HepG2 (cell line): ENCODE measurements around the gene RTBDN. TPM values are rescaled to one million over a fixed set of nuclear protein-coding genes. Genes with fewer than 3 reads are reported as not detected.

Experiments used
- BRCA1 ChIP-seq: sonication (generic); formaldehyde crosslinking; IDR thresholded peaks from 2 replicates; pipeline ENCODE4 v1.4.0; 2020; ENCODE audit warnings: missing genetic modification reagents
- CBX1 ChIP-seq: IDR thresholded peaks from one replicate; pipeline ENCODE4 v1.6.1; 2016; ENCODE audit warnings: antibody characterized with exemption, low read depth
- CBX2 ChIP-seq, 2 experiments: fragments of 200-600 bp in 1 of 2; sonication (generic); formaldehyde crosslinking in 1 of 2; IDR thresholded peaks; 2 replicates each; pipeline versions ENCODE4 v1.7.0 to v1.8.1; 2018 to 2022; ENCODE audit warnings: low read depth in 2 of 2, low read length in 1 of 2, mild to moderate bottlenecking in 1 of 2, missing genetic modification reagents in 1 of 2
- ELK4 ChIP-seq: sonication (generic); formaldehyde crosslinking; IDR thresholded peaks from 2 replicates; pipeline ENCODE4 v1.9.0; 2021; ENCODE audit warnings: missing genetic modification reagents, borderline replicate concordance
- GABPB1 ChIP-seq: IDR thresholded peaks from 2 replicates; pipeline ENCODE4 v1.6.1; 2016; ENCODE audit warnings: mild to moderate bottlenecking, missing genetic modification reagents, moderate library complexity, missing compliant biosample characterization
- KDM3A ChIP-seq: IDR thresholded peaks from 2 replicates; pipeline ENCODE4 v1.6.1; 2018; ENCODE audit warnings: low read depth, missing compliant biosample characterization
- MED1 ChIP-seq: sonication (generic); formaldehyde crosslinking; IDR thresholded peaks from 2 replicates; pipeline ENCODE4 v1.4.0; 2020; ENCODE audit warnings: missing genetic modification reagents
- MIXL1 ChIP-seq: IDR thresholded peaks from 2 replicates; pipeline ENCODE4 v1.6.1; 2016
- NR2C2 ChIP-seq: sonication (generic); formaldehyde crosslinking; IDR thresholded peaks from 2 replicates; pipeline ENCODE4 v1.4.0; 2020; ENCODE audit warnings: missing genetic modification reagents, mild to moderate bottlenecking, moderate library complexity, borderline replicate concordance
- RELA ChIP-seq: sonication (generic); formaldehyde crosslinking; IDR thresholded peaks from 2 replicates; pipeline ENCODE4 v1.4.0; 2020; ENCODE audit warnings: missing genetic modification reagents
- RFXANK ChIP-seq: IDR thresholded peaks from 2 replicates; pipeline ENCODE4 v1.6.1; 2016
- SIN3B ChIP-seq: fragments of 150-350 bp; IDR thresholded peaks from 2 replicates; pipeline ENCODE4 v1.6.1; 2014; ENCODE audit warnings: low read length
- SMAD3 ChIP-seq: sonication (generic); formaldehyde crosslinking; IDR thresholded peaks from 2 replicates; pipeline ENCODE4 v1.4.0; 2020; ENCODE audit warnings: missing genetic modification reagents
- TP53 ChIP-seq: sonication (generic); formaldehyde crosslinking; conservative IDR thresholded peaks from 2 replicates; pipeline ENCODE4 v1.4.0; 2020; ENCODE audit warnings: missing genetic modification reagents
- TSC22D2 ChIP-seq: sonication (generic); formaldehyde crosslinking; IDR thresholded peaks from 2 replicates; pipeline ENCODE4 v1.5.1; 2020; ENCODE audit warnings: missing genetic modification reagents, mild to moderate bottlenecking, borderline replicate concordance
- U2AF1 ChIP-seq: fragments of 200-400 bp; formaldehyde crosslinking; optimal IDR thresholded peaks from 2 replicates; pipeline ENCODE3; 2017; ENCODE audit warnings: mild to moderate bottlenecking, low read depth, low read length
- XRCC5 ChIP-seq: fragments of 200-400 bp; formaldehyde crosslinking; optimal IDR thresholded peaks from 2 replicates; pipeline ENCODE3; 2017; ENCODE audit warnings: mild to moderate bottlenecking, low read length
- ZNF280B ChIP-seq: sonication (generic); formaldehyde crosslinking; IDR thresholded peaks from 2 replicates; pipeline ENCODE4 v1.5.0; 2020; ENCODE audit warnings: missing genetic modification reagents, mild to moderate bottlenecking, borderline replicate concordance
- ZNF451 ChIP-seq: sonication (generic); formaldehyde crosslinking; IDR thresholded peaks from 2 replicates; pipeline ENCODE4 v1.5.0; 2020; ENCODE audit warnings: mild to moderate bottlenecking, missing genetic modification reagents
- ZNF607 ChIP-seq: sonication (generic); formaldehyde crosslinking; IDR thresholded peaks from 2 replicates; pipeline ENCODE4 v1.5.1; 2020; ENCODE audit warnings: missing genetic modification reagents, mild to moderate bottlenecking, borderline replicate concordance
- ZNF800 ChIP-seq: sonication (generic); formaldehyde crosslinking; IDR thresholded peaks from 2 replicates; pipeline ENCODE4 v1.4.0; 2020; ENCODE audit warnings: missing genetic modification reagents
- ZSCAN22 ChIP-seq: sonication (generic); formaldehyde crosslinking; IDR thresholded peaks from 2 replicates; pipeline ENCODE4 v1.4.0; 2020; ENCODE audit warnings: mild to moderate bottlenecking, missing genetic modification reagents
- polyA plus RNA-seq, 8 experiments: library from polyadenylated mRNA; depleted of rRNA in 3 of 8; stranded (reverse) in 7 of 8; unstranded in 1 of 8; fragments of >200 nt; fragmentation: Illumina TruSeq in 4 of 8; extraction: Trizol in 4 of 8; gene quantifications; 2 replicates each; pipeline versions ENCODE4 v1.2.1 to v1.2.3, GENCODE V29; 2011 to 2016; ENCODE audit warnings: low read depth in 4 of 8, missing spikeins in 1 of 8, mixed read lengths in 1 of 8; ENCODE audit not compliant: insufficient read depth in 1 of 8
- total RNA-seq, 5 experiments: library from RNA; depleted of rRNA; stranded (reverse); fragments of >200 nt; fragmentation: Illumina TruSeq; extraction: Trizol; gene quantifications; 2 replicates each; pipeline ENCODE4 v1.2.3, GENCODE V29; 2016; ENCODE audit warnings: low read depth in 1 of 5
- TF ChIP-seq, protein P1 (sequence below): sonication (generic); formaldehyde crosslinking; IDR thresholded peaks from 2 replicates; pipeline ENCODE4 v1.4.0; 2020; ENCODE audit warnings: mild to moderate bottlenecking, missing genetic modification reagents
- TF ChIP-seq, protein P2 (sequence below): sonication (generic); formaldehyde crosslinking; IDR thresholded peaks from 2 replicates; pipeline ENCODE4 v1.4.0; 2020; ENCODE audit warnings: mild to moderate bottlenecking, missing genetic modification reagents

RTBDN gene
- total and polyA plus RNA-seq, 2 of the 13 experiments (the other 11 are each of a cell fraction or from before 2014, with no cell fraction given) = 0.27 to 0.48 TPM

GRCh38 chr19:12801466-12802266, 32.7 kb downstream of the RTBDN start, which contains the start of the genes PRDX2 and THSD8 (continued):
- TF ChIP-seq ZNF607 (CRISPR knock-in tag) (peak; percentile 97; the same call in 1 of the 2 replicates), ZNF451 (CRISPR knock-in tag) (no peak; the same call in none of the 2 replicates), MIXL1 (peak; percentile 19; the same call in 1 of the 2 replicates), SMAD3 (CRISPR knock-in tag) (no peak), GABPB1 (peak; percentile 84), TSC22D2 (CRISPR knock-in tag) (peak; percentile 19; the same call in 1 of the 2 replicates), NR2C2 (CRISPR knock-in tag) (peak; percentile 73), ZSCAN22 (CRISPR knock-in tag) (peak; percentile 64; the same call in 1 of the 2 replicates), U2AF1 (no peak), TP53 (CRISPR knock-in tag) (no peak), ZNF280B (CRISPR knock-in tag) (peak; percentile 49; the same call in 1 of the 2 replicates), BRCA1 (CRISPR knock-in tag) (0 out of 2 replicates have a peak, but pooled peaks have one; percentile 25), XRCC5 (peak; percentile 36), SIN3B (no peak), KDM3A (CRISPR knock-in tag) (peak; percentile 18; the same call in 1 of the 2 replicates), CBX1 (no peak), CBX2 (IDR thresholded peaks at IDR 0.05; ENCODE audit: low read depth, low read length) (no peak), CBX2 (CRISPR knock-in tag; IDR thresholded peaks at IDR 0.05; ENCODE audit: low read depth) (no peak; the same call in 1 of the 2 replicates), RELA (no peak), RFXANK (CRISPR knock-in tag) (peak; percentile 75; the same call in 1 of the 2 replicates), ZNF800 (CRISPR knock-in tag) (no peak; the same call in 1 of the 2 replicates), MED1 (CRISPR knock-in tag) (peak; percentile 73), ELK4 (CRISPR knock-in tag) (peak; percentile 83; the same call in 1 of the 2 replicates)
- TF ChIP-seq, protein P1, sequence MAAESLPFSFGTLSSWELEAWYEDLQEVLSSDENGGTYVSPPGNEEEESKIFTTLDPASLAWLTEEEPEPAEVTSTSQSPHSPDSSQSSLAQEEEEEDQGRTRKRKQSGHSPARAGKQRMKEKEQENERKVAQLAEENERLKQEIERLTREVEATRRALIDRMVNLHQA (CRISPR knock-in tag) = no peak
- TF ChIP-seq, protein P2, sequence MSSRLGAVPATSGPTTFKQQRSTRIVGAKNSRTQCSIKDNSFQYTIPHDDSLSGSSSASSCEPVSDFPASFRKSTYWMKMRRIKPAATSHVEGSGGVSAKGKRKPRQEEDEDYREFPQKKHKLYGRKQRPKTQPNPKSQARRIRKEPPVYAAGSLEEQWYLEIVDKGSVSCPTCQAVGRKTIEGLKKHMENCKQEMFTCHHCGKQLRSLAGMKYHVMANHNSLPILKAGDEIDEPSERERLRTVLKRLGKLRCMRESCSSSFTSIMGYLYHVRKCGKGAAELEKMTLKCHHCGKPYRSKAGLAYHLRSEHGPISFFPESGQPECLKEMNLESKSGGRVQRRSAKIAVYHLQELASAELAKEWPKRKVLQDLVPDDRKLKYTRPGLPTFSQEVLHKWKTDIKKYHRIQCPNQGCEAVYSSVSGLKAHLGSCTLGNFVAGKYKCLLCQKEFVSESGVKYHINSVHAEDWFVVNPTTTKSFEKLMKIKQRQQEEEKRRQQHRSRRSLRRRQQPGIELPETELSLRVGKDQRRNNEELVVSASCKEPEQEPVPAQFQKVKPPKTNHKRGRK = no peak
